Measurements from ENCODE around the gene CXCR4.

CXCR4 gene

DNA sequence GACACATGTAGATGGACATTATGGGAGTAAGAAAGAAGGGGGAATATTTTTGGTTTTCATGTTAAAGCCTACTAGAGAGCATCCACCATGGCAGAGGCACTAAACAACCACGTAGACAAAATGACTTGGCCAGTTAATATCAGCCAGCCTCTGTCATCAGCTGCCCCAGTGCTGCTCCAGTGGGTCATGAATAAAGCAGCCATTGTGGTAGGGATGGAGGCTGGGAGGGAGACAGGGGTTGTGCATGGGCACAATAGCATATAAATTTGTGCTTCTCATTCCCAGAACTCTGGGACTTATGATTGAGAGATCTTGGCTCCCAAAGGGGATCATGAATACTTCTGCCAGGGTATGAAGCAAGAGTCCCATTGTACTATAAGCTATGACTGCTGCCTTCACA, 31.1 kb upstream of the CXCR4 start:
- no peak for DNase-seq (ENCODE audit: extremely low read depth, low read depth)
- TF ChIP-seq, protein P1, sequence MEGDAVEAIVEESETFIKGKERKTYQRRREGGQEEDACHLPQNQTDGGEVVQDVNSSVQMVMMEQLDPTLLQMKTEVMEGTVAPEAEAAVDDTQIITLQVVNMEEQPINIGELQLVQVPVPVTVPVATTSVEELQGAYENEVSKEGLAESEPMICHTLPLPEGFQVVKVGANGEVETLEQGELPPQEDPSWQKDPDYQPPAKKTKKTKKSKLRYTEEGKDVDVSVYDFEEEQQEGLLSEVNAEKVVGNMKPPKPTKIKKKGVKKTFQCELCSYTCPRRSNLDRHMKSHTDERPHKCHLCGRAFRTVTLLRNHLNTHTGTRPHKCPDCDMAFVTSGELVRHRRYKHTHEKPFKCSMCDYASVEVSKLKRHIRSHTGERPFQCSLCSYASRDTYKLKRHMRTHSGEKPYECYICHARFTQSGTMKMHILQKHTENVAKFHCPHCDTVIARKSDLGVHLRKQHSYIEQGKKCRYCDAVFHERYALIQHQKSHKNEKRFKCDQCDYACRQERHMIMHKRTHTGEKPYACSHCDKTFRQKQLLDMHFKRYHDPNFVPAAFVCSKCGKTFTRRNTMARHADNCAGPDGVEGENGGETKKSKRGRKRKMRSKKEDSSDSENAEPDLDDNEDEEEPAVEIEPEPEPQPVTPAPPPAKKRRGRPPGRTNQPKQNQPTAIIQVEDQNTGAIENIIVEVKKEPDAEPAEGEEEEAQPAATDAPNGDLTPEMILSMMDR (IDR thresholded peaks at IDR 0.05; ENCODE audit: low read depth, low read length), result no peak

DNA sequence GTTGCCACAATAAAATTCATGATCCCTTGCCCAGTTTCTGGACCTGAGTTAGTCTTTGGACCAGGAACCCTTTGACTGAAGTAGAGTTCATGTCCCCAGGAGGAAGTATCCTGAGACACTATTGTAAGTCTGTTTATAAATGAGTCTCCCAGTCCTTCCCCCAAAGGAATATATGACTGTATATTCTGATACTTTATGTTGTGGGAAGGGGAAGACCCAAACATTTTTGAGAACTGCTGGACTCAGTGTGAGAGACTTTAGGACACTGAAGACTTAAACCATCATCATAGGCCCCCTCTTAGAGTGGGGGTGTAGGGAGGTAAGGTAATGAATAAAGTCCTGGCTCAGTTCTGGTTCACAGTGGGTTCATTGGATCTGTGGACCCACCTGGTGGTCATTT, 28.6 kb upstream of the CXCR4 start:
- TF ChIP-seq, protein P1 (IDR thresholded peaks at IDR 0.05; ENCODE audit: low read depth, low read length), result no peak
- no peak for DNase-seq (ENCODE audit: extremely low read depth, low read depth)

DNA sequence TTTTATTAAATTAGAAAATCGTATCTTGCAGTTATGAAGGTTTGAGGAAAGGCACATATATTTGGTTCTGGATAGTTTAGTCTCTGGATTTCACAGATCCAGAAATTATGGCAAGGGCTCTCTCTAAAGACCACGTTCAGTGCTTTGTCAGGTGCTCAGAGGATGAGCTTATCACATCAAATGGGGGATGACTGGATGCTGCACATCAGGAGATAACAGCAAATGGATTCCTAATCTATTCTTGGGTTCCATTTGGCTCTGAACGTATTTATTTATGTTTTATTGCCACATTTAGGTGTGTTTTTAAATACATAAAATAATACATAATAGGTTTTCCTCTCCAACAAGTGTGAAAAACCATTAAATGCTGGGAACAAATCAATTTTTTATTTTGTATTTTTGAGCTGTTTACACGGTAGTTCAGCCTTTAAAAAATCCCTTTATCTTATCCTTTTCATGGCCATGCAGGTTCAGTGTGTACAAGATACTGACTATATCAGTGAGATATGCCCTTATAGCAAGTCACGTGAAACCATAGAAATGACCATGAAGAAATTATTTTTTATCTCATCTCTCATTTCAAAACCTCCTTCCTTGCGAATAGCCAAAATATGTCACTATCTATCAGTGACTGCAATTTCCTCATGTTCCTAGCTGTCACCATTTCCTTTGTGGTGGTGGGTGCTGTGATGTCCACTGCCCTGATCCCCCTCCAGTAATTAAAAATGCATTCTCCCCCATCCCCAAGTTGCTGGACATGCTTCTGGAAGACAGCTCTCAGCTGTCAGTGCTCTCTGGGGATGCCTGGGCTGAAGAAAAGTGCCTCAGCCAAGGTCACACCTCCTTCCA, 25.9 kb upstream of the CXCR4 start:
- DNase-seq (ENCODE audit: extremely low read depth, low read depth), result no peak
- TF ChIP-seq, protein P1 (IDR thresholded peaks at IDR 0.05; ENCODE audit: low read depth, low read length), result no peak

DNA sequence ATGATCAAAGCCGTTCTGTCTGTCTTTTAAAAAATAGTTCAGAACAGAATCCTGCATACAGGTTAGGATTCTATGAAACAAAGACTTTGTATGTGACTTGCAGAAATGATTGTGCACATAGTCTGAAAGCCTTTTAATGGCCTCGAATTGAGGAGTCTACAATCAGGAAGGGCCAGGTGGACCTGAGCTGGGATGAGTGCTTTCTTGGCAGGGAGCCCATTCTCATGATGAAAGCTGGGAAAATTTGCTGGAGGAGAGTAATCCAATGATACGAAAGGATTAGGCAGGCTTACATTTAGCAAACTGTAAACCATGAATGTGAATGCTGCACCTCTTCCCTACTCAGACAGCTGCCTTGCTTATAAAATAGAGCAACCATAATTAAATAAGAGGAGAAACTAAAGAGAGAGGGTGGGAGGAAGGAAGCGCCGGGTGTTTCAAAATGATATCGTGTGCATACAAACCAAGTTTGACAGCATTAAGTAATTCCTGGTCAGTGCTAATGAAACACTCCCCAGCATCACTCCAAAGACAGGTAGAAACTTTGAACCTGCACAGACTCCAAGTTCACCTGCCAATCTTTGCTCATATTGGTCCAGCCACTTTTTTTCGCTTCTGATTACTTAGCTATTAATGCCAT, 23.7 kb upstream of the CXCR4 start:
- TF ChIP-seq, protein P1 (IDR thresholded peaks at IDR 0.05; ENCODE audit: low read depth, low read length), result no peak
- no peak for DNase-seq (ENCODE audit: extremely low read depth, low read depth)

DNA sequence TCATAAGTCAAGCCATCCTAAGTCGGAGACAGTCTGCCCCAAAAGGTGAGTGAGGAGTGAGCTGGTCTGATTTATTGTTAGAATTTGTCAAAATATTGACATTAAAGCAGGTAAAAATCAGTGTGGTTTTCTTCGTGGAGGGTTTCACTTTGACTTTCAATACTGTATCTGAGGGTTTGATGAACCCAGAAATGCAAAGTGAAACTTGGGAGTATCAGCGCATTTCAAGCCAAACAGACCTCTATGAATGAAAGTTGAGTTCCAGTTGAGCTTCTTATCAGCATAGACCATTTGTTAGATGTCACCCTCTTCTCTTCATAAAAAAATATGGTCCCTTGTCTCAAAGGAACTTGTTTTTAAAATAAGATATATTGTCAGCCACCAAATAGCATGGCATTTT, 21.7 kb upstream of the CXCR4 start:
- TF ChIP-seq, protein P1 (IDR thresholded peaks at IDR 0.05; ENCODE audit: low read depth, low read length), result no peak
- no peak for DNase-seq (ENCODE audit: extremely low read depth, low read depth)

DNA sequence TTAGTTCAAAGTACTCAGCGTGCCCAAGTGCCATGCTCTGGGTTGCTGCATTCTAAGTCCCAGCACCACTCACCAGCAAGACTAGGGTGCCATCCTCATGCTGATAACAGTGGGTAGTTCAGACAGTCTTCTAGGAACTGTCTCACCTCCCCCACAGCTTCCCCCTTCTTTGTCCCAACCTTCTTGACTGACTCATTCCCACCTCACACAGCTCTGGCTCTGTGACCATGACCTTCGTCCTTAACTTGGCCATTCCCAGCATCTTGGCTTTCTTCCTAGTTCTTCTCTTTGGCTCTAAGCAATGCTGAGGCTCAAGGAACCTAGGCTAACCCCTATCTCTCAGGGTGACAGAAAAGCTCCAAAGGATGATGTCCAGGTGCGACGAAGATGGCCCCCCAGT, 20.0 kb upstream of the CXCR4 start:
- TF ChIP-seq, protein P1 (IDR thresholded peaks at IDR 0.05; ENCODE audit: low read depth, low read length), result no peak
- DNase-seq (ENCODE audit: extremely low read depth, low read depth), result no peak

DNA sequence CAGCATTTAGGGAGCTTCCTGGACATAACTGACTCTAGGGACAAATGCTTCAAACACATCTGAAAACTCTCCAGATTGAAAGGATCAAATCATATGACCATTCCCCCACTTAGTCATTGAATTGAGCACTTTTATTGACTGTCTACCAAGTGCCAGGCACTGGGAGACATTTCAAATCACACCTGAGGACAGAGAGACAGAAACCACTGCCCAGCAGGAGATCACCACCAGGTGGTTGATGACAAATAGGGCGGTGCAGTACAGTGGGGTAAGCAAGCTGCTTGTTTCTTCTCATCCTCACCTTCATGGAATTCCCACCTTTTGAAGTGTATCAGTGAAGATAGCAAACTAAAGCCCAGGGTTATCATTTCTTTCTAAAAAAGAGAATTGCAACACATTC, 19.0 kb upstream of the CXCR4 start:
- TF ChIP-seq, protein P1 (IDR thresholded peaks at IDR 0.05; ENCODE audit: low read depth, low read length), result no peak
- no peak for DNase-seq (ENCODE audit: extremely low read depth, low read depth)
